OCI-M1 (cell line): ENCODE measurements around the gene SLC22A12.

ENCODE experiments used
- DNase-seq: peaks from one replicate; lab custom pipeline; 2025; lab: John Stamatoyannopoulos, UW

SLC22A12 gene

DNA sequence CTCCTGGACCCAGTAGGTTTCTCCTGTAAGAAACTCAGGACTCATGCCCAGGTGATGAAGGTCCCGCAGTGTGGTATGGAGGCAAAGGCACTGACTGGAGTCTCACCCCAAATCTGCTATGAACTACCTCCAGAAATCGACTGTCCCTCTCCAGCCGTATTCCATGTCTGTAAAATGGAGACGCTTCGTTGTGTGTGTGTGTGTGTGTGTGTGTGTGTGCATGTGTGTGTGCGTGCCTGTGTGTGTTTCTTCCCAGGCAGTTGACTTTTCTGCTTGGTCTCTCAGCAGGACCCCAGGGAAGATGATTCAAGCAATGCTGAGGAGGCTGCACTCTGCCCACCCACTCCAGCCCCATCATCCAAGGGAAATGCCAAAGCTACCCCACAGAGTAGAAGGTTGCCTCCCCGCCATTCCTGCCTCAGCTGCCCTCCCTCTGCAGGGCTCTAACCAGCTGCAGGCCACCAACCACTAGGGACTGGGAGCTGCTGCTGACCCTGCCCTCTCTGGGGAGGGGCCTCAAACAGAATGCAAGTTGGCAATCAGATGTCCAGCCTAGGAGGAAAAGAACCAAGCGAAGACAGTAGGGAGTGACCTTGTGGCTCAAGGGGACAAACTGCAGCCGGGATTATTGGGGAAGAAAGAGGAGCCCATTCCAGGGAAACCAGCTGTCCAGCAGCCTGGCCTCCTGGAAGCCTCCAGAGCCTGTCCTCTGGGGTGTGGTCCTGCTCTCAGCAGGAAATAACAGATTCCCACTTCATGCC, 56.2 kb downstream of the SLC22A12 start:
- DNase-seq, result no peak

DNA sequence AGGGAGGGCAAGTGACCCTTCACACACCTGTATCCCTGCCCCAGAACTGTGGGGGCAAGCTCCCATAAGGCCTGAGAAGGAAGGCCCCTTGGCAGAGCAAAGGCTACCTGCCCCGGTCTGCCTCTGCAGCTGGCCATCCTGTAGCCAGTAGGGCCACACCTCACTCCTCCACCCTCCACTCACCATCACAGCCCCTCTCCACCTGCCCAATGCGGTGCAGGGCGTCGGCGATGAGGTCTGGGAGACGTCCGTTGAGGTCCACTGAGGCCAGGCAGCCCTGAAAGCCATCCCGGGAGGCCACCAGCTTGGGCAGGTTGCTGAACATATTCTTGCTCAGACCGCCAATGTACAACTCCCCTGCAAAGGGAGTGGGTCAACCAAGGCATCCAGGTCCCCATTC, 57.5 kb downstream of the SLC22A12 start:
- no peak for DNase-seq

DNA sequence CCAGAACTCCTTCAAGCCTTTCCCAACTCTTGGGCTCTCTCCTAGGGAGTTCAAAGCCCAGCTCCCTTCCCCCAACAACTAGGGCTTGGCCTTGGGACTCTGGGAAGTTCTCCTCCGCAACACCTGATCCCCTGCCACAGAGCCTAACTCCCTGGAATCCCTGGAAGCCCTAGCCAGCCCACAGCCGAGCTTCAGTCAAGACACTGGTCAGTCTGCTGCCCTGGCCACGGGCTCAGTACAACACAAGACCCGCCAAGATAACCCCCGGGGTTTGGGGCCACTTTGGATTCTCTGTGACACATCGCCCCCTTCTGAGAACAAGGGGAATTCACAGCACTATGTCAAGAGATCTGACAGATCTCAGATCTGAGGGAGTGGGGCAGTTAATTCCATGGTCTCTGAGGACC, 58.3 kb downstream of the SLC22A12 start:
- peak; percentile 60 for DNase-seq

- DNase-seq, result peak; percentile 42
Observed at GRCh38 chr11:64650923-64651523, 60.0 kb downstream of the SLC22A12 start.
